A549 (cell line): ENCODE measurements around the gene ZNF267.

ENCODE experiments used
- BHLHE40 ChIP-seq: IDR thresholded peaks from 2 replicates; pipeline ENCODE4 v1.6.1; 2012; ENCODE audit warnings: low read depth, low read length, inconsistent platforms
- CHD2 ChIP-seq: fragments of 150-350 bp; IDR thresholded peaks from 2 replicates; pipeline ENCODE4 v1.6.1; 2014; ENCODE audit warnings: low read length; ENCODE audit not compliant: partially characterized antibody
- EHF ChIP-seq: fragments of 250-450 bp; sonication (Bioruptor Pico); IDR thresholded peaks from 2 replicates; pipeline ENCODE4 v1.5.0; 2020; ENCODE audit warnings: mild to moderate bottlenecking
- ESRRA ChIP-seq: fragments of 150-350 bp; IDR thresholded peaks from 2 replicates; pipeline ENCODE4 v1.6.1; 2014; ENCODE audit warnings: mild to moderate bottlenecking, low read length, borderline replicate concordance
- JUNB ChIP-seq: fragments of >200 bp; sonication (Bioruptor Twin); formaldehyde crosslinking; IDR thresholded peaks from 2 replicates; pipeline ENCODE4 v1.6.1; 2016
- KDM5A ChIP-seq: fragments of 200-600 bp; sonication (generic); IDR thresholded peaks from 2 replicates; pipeline ENCODE4 v1.6.1; 2016; ENCODE audit warnings: antibody characterized with exemption, mild to moderate bottlenecking
- PHF8 ChIP-seq: fragments of 200-600 bp; sonication (generic); IDR thresholded peaks from 2 replicates; pipeline ENCODE4 v1.6.1; 2016; ENCODE audit warnings: low read depth, mild to moderate bottlenecking, antibody characterized with exemption, moderate library complexity, borderline replicate concordance
- POLR2A ChIP-seq: IDR thresholded peaks from 2 replicates; pipeline ENCODE4 v1.6.1; 2012; ENCODE audit warnings: mild to moderate bottlenecking, low read length
- RAD21 ChIP-seq, 2 experiments: fragments of >200 bp in 1 of 2; sonication (Bioruptor Twin) in 1 of 2; formaldehyde crosslinking in 1 of 2; IDR thresholded peaks in 1 of 2; conservative IDR thresholded peaks in 1 of 2; 2 replicates in 1 of 2; 3 replicates in 1 of 2; pipeline ENCODE4 v1.6.1; 2012 to 2018; ENCODE audit warnings: inconsistent platforms in 1 of 2
- TP53 ChIP-seq: fragments of 250-450 bp; sonication (Bioruptor Pico); IDR thresholded peaks from 2 replicates; pipeline ENCODE4 v1.5.0; 2021; ENCODE audit warnings: mild to moderate bottlenecking, moderate library complexity
- TF ChIP-seq, protein P1 (sequence below): fragments of >200 bp; sonication (Bioruptor Twin); formaldehyde crosslinking; IDR thresholded peaks from 3 replicates; pipeline ENCODE4 v1.6.1; 2016
- TF ChIP-seq, protein P2 (sequence below): fragments of >200 bp; sonication (Bioruptor Twin); formaldehyde crosslinking; IDR thresholded peaks from 3 replicates; pipeline ENCODE4 v1.5.1; 2016

DNA sequence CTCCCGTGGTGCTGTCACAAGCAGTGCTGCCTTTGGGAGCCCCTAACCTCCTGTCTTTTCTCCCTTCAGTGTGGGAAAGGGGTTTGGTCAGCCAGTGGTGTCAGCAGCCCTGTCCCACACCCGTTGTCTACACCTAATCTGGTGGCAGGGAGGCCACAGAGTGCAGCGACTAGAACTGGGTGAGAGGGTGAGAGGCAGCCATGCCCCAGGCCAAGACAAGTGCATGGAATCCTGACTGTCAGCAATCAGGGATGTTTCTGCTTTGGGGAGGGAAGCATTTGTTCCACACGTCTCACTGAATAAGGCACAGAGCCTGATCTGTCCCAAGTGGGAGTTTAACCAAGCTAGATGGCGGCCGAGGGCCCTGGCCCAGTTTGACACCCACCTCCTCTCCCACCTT is 1.4 kb upstream of the ZNF267 start:
- TF ChIP-seq, protein P1, sequence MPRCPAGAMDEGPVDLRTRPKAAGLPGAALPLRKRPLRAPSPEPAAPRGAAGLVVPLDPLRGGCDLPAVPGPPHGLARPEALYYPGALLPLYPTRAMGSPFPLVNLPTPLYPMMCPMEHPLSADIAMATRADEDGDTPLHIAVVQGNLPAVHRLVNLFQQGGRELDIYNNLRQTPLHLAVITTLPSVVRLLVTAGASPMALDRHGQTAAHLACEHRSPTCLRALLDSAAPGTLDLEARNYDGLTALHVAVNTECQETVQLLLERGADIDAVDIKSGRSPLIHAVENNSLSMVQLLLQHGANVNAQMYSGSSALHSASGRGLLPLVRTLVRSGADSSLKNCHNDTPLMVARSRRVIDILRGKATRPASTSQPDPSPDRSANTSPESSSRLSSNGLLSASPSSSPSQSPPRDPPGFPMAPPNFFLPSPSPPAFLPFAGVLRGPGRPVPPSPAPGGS, result no peak
- TF ChIP-seq, protein P2, sequence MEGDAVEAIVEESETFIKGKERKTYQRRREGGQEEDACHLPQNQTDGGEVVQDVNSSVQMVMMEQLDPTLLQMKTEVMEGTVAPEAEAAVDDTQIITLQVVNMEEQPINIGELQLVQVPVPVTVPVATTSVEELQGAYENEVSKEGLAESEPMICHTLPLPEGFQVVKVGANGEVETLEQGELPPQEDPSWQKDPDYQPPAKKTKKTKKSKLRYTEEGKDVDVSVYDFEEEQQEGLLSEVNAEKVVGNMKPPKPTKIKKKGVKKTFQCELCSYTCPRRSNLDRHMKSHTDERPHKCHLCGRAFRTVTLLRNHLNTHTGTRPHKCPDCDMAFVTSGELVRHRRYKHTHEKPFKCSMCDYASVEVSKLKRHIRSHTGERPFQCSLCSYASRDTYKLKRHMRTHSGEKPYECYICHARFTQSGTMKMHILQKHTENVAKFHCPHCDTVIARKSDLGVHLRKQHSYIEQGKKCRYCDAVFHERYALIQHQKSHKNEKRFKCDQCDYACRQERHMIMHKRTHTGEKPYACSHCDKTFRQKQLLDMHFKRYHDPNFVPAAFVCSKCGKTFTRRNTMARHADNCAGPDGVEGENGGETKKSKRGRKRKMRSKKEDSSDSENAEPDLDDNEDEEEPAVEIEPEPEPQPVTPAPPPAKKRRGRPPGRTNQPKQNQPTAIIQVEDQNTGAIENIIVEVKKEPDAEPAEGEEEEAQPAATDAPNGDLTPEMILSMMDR, result no peak
- TF ChIP-seq EHF, result no peak
- no peak for TF ChIP-seq POLR2A
- TF ChIP-seq KDM5A, result no peak
- no peak for TF ChIP-seq TP53 (CRISPR knock-in tag)
- no peak for TF ChIP-seq CHD2
- TF ChIP-seq JUNB, result no peak
- no peak for TF ChIP-seq ESRRA
- no peak for TF ChIP-seq BHLHE40
- TF ChIP-seq PHF8, result no peak
- TF ChIP-seq RAD21 (conservative IDR thresholded peaks at IDR 0.05 in 1 of 2, IDR thresholded peaks at IDR 0.05 in 1 of 2), result no peak
